ENCODE measurements around the gene HINFP. TPM values are rescaled to one million over a fixed set of nuclear protein-coding genes. Genes with fewer than 3 reads are reported as not detected.

Gene HINFP
- total and polyA plus RNA-seq, 2 of the 4 experiments (the other 2 are of a cell fraction), result 9.1 to 15.3 TPM

GRCh38 chr11:119091178-119091577 is 30.2 kb upstream of the HINFP start:
- ChIA-PET CTCF (no interaction called here), POLR2A (ENCODE audit: unreplicated experiment) (no interaction called here)
- Histone ChIP-seq H4K5ac (ENCODE audit: low read depth, low read length) (no peak overlapping the region), H2BK5ac (ENCODE audit: low read depth, low read length, poor library complexity, severe bottlenecking) (no peak overlapping the region), H3K56ac (ENCODE audit: extremely low read depth, insufficient read depth, low read length) (no peak overlapping the region), H4K8ac (ENCODE audit: low read depth in 2 of 2, low read length in 2 of 2) (no peak overlapping the region; a peak in 2 of 4 replicates), H3K4me3 (ENCODE audit: insufficient read depth, low read depth, low read length) (no peak overlapping the region), H2AK5ac (ENCODE audit: low read depth, low read length) (no peak overlapping the region; the same call in 1 of the 2 replicates), H3K23ac (ENCODE audit: low read depth, low read length) (no peak overlapping the region), H2BK15ac (ENCODE audit: low read depth, low read length) (no peak overlapping the region), H3K4me2 (ENCODE audit: low read depth, low read length) (no peak overlapping the region), H2AK9ac (replicated peaks; ENCODE audit: low read depth, low read length, poor library complexity) (peak overlapping the region; percentile 76), H3K9ac (ENCODE audit: low read depth, low read length) (no peak overlapping the region), H3K9me1 (ENCODE audit: insufficient read depth, low read length) (peaks cover 18% of the 10 kb centered on the region; the same call in 1 of the 2 replicates), H3K79me1 (ENCODE audit: low read depth in 1 of 2, low read length in 2 of 2) (peaks cover 20 to 52% of the 10 kb centered on the region in 2 experiments; a peak in 3 of 4 replicates), H4K20me1 (ENCODE audit: insufficient read depth, low read length) (peaks cover 25% of the 10 kb centered on the region), H2AFZ (replicated peaks; ENCODE audit: low read length, poor library complexity) (no peak overlapping the region), H3K18ac (ENCODE audit: low read depth, low read length) (no peak overlapping the region), H4K91ac (ENCODE audit: insufficient read depth, low read depth, low read length) (peak overlapping the region; percentile 3; the same call in 1 of the 2 replicates), H3K36me3 (ENCODE audit: control insufficient read depth, insufficient read depth, low read length) (peaks cover 16% of the 10 kb centered on the region), H3K27me3 (ENCODE audit: control insufficient read depth, insufficient read depth, low read length) (no peaks in the 10 kb centered on the region), H3K14ac (replicated peaks; ENCODE audit: low read depth, low read length) (no peak overlapping the region), H3K4ac (ENCODE audit: low read depth, low read length) (0 out of 2 replicates have a peak overlapping the region, but pooled peaks have one; percentile 31), H2BK120ac (ENCODE audit: low read depth, low read length) (no peak overlapping the region), H3K9me3 (ENCODE audit: control insufficient read depth, insufficient read depth, low read length) (no peaks in the 10 kb centered on the region), H3K4me1 (ENCODE audit: control insufficient read depth, insufficient read depth, low read length) (peaks cover 14% of the 10 kb centered on the region), H3K27ac (ENCODE audit: insufficient read depth, low read length) (peak overlapping the region; percentile 3; the same call in 1 of the 2 replicates), H2BK20ac (ENCODE audit: low read depth, low read length) (no peak overlapping the region)
- no peak for ATAC-seq (ENCODE audit: low read depth)
- TF ChIP-seq MXI1 (IDR thresholded peaks at IDR 0.05; ENCODE audit: borderline replicate concordance, low read depth, low read length) (no peak), CHD1 (IDR thresholded peaks at IDR 0.05; ENCODE audit: low read depth, low read length) (no peak), CEBPB (IDR thresholded peaks at IDR 0.05; ENCODE audit: low read depth, low read length) (peak; percentile 53)
- TF ChIP-seq, protein P1, sequence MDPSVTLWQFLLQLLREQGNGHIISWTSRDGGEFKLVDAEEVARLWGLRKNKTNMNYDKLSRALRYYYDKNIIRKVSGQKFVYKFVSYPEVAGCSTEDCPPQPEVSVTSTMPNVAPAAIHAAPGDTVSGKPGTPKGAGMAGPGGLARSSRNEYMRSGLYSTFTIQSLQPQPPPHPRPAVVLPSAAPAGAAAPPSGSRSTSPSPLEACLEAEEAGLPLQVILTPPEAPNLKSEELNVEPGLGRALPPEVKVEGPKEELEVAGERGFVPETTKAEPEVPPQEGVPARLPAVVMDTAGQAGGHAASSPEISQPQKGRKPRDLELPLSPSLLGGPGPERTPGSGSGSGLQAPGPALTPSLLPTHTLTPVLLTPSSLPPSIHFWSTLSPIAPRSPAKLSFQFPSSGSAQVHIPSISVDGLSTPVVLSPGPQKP (IDR thresholded peaks at IDR 0.05; ENCODE audit: borderline replicate concordance, low read depth, low read length), result no peak
- in situ Hi-C loops (cut with MboI; ENCODE audit: low sequenced_read_pairs), result no loop called here
- intact Hi-C loops (cut with micrococcal nuclease), result no loop called here
- BruUV-seq (replicated peaks), result no TSS peak
- dilution Hi-C loops (cut with HindIII; ENCODE audit: low sequenced_read_pairs, unreplicated experiment), result no loop called here
- WGBS, 2 experiments (ENCODE audit: extremely low coverage in 2 of 2, insufficient read length in 1 of 2), result 37% methylated on average over 7 of the region's 9 CpGs; no CpG with 5 or more reads in 1 of the 2 experiments
- peak; percentile 50 for DNase-seq

All from IMR-90 (cell line).